T-helper 2 cell treated with Interferon-gamma antibody and Interleukin-4, amounts not matched to agents 100 ng/mL and 5 ng/mL, for 36 hours (primary cell): ENCODE data around the gene CCM2. TPM values are rescaled to one million over a fixed set of nuclear protein-coding genes. Genes with fewer than 3 reads are reported as not detected.
"Not testable (repeated sequence)": the region's sequence is repeated elsewhere in the genome, so short reads cannot be mapped to it uniquely, and the experiment has no call there.

Experiments
- intact Hi-C: fragments of 100-400 bp; cut with micrococcal nuclease; formaldehyde crosslinking; loops from one replicate; pipeline ENCODE4 v1.15.1; 2023
- total RNA-seq: library from RNA; stranded (reverse); gene quantifications from 2 replicates; pipeline ENCODE4 v1.2.3, GENCODE V29; 2022

Gene CCM2
- total RNA-seq, 1 donor from 2014 or later, result 127 TPM

DNA sequence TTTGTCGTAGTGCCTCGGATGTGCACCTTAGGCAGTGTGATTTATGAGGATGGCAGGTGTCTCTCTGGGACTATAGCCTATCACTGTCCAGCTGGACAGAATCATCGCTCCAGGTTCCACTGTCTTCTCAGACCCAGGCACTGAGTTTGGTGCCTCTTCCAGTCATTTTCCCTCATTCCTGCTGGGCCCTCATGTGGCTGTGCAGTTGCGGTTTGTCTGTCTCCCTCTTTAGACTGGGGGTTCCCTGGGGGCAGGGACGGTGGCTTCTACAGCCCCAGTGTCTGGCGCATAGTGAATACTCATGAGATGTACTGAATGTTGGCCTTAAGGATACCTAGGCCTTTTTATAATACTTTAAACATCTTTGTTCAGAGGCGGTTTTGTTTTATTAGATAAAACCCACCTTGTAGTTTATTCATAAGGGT, 28.9 kb downstream of the CCM2 start:
- intact Hi-C loops, result loop anchor here (1.0 to 5.0 kb wide), 2 partner anchors 28 to 108 kb away; no protein-coding TSS in a partner anchor

DNA sequence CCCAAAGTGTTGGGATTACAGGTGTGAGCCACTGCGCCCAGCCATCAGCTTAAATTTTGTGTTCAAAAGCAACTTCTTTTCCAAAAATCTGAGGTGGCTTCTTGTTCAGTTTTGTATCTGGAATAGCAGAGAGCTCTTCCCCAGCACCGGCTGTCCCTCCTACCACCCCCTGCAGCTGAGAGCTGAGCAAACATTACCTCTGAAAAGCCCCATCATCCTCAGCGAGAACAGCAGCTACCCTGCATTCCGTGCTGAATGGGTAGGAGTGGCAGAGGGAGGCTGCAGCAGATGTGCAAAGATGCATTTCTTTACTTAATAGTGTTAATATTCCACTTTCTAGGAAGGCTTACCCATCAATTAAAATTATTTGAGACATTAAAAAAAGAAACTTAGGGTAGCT, 31.8 kb downstream of the CCM2 start:
- intact Hi-C loops, result no loop called here

DNA sequence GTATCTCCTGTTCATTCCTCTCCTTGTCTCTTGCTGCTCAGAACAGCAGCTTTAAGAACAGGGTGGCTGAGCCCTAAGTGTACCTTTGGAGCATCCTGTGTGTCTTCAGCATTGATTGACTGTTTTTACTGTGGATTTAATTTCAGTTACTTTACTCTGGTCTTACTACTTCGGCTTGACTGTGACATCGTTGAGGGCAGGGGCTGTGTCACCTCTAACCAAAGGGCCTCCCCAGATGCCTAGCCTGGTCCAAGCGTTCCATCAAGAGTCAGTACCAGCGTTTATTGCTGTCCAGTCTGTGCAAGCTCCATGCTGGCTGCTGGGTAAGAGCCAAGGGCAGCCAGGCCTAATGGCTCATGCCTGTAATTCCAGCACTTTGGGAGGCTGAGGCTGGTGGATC, 32.4 kb downstream of the CCM2 start:
- intact Hi-C loops, result no loop called here

DNA sequence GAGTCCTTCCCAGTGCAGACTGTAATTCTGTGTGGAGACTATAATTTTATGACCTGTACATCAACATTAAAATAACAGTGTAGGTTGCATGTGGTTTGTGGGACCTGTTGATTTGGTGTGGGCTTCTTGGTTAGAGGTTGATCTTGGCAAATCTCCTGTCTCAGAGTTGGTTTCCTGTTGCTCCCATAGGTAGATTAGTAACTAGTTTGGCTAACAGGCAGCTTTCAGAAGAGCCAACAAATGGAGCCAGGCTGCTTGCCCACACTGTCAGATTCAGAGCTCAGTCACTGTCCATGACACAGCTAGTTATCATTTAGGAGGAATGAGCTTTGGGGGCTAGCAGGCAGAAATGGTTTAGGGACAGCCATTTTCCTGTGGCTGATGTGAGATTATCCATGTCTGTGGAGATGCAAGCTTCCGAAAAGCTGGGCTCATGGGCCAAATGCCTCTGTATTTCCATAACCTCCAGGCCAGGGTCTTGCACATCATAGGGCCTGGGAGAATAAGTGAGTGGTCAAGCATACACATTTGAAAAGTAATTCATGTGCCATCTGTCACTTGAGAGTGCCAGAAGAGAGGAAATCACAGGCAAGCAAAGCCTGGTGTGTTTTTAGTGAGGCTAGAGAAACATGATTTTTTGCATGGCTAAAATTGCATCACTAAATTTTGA, 33.4 kb downstream of the CCM2 start:
- intact Hi-C loops, result no loop called here

DNA sequence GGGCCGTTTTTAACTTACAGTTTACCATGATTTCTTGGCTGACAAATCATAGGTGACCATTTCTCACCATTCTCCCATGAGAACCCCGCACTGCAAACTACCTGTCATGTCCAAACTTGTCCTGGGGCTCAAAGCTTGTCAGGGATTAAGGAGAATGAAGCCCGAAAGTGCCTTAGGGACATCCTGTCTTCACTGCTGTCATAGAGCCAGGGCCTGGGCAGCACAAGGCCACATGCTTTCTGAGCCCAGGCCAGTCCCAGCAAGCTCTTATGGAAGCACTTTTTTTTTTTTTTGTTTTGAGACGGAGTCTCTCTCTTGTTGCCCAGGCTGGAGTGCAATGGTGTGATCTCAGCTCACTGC, 33.9 kb downstream of the CCM2 start:
- intact Hi-C loops, result no loop called here

DNA sequence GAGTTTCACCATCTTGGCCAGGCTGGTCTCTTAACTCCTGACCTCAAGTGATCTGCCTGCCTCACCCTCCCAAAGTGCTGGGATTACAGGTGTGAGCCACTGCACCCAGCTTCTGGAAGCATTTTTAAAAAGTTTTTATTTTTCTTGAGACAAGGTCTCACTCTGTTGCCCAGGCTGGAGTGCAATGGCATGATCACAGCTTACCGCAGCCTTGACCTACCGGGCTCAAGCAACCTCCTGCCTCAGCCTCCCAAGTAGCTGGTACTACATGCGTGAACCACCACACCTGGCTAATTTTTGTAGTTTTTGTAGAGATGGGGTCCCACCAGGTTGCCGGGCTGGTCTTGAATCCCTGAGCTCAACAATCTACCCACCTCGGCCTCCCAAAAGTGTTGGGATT, 34.7 kb downstream of the CCM2 start:
- intact Hi-C loops, result not testable (repeated sequence)

DNA sequence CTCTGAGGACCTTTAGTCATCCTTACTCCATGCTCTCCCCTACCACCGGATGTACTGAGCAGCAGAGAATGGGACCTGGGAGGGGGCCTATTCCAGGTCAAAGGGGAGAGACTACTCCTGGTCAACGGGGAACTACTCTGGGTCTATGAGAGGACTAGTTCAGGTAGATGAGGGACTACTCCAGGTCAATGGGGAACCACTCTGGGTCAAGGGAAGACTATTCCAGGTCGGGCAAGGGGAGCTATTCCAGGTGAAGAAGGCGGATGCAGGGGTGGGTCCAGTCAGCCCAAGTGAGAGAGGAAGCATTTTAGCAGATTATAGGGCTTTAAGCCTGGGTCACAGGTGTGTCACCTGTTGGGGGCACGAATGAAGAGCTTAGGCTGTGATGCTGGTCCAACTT, 35.4 kb downstream of the CCM2 start:
- intact Hi-C loops, result no loop called here

DNA sequence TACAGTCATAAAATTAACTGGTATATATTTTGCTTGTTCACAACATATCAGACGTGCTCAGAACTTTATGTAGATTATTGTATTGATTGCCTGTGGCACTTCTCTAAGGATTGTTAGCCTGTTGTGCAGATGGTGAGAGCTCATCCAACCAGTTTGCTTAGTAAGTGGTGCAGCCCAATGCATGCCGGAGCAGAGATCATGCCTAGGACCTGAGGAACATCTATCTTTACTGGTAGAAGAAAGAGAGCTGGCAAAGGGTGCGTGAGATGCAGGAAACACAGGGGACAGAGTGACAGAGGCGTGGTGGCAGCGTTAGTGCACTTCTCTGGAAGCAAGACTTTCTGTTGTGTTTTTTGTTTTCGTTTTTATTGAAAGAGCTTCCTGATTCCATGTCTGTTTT, 35.9 kb downstream of the CCM2 start:
- intact Hi-C loops, result no loop called here

DNA sequence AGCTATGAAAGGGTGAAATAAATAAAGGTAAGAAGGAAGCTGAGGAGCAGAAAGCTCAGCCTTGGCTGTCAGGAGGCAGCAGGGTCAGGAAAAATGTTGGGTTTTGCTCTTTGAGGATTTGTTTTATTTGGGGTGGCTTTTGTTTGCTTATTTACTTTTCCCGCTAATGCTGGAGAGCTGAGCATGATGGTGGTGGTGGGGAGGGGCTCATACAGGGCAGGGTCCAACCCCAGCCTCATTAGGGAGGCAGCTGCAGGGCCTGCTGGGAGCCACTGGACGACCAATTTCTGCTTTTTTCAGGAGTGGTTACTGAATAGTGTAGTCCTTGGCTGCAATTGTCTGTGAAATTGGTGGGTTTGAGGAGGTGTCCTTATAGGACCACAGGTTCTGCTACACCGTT, 36.3 kb downstream of the CCM2 start:
- intact Hi-C loops, result no loop called here

DNA sequence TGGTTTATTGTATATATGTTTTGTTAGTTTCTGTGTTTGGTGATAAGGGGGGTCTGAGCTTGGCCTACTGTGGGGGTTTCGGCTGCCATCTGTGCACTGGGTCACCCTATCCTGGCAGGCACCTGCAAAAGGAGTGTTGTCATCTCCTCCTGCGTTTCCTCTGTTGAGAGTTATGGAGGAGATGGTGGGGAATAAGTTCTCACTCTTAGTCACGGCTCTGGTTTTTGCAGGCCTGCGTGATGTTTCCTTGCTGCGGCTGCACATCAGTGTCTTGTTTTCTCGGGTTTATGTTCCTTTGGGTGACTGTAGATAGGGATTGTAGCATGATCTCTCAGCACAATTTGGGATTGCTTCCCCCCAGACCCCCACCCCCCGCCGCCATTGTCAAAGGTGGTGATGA, 36.8 kb downstream of the CCM2 start:
- intact Hi-C loops, result no loop called here

DNA sequence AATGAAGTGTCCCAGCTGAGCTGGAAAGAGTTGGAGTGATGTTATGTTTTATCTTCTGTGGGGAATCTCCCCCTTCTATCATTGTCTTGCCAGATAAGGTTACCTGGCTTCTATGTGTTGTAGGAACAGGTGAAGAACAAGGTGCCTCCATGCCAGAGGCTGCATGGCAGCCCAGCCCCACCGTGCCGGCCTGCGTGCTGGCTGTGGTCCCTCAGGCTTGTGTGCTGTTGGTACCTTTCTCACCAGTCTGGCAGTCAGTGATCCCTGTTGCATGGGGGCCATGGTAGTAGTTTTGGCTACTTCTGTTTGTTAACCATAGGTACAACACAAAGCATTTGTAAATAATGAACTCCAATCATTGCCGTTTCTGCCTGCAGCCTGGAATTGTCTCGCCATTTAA, 37.9 kb downstream of the CCM2 start:
- intact Hi-C loops, result no loop called here

DNA sequence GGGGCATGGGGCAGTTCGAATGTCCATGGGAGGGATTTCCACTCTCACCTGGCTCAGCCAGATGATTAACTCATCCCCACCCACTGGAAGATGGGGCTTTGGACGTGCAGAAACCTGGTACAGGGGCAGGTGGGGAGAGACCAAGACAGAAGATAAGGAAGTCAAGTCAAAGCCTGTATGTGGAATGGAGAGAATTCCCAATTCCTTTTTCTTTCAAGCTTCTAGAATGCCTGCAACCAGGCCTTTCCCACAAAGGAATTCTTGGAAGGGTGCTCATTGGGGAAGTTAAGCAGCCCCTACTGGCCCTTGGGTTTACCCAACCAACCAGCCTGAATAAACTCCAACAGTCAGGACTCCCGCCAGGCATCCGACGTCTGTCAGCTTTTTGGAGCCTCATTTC, 39.1 kb downstream of the CCM2 start:
- intact Hi-C loops, result no loop called here

DNA sequence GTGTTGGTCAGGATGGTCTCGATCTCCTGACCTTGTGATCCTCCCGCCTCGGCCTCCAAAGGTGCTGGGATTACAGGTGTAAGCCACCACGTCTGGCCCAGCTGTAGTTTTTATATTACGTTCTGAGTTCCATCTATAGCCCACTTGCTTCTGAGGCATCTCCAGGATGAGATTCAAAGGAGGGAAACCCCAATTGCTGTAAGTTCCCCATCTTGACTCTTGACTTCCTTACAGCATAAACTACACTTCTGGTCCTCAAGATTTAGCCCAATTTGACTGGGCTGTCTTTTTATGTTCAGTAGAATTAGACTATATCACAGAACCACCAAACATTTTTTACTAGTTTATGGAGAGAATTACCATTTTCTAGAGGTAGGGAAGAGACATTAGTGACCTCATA, 44.3 kb downstream of the CCM2 start:
- intact Hi-C loops, result no loop called here

DNA sequence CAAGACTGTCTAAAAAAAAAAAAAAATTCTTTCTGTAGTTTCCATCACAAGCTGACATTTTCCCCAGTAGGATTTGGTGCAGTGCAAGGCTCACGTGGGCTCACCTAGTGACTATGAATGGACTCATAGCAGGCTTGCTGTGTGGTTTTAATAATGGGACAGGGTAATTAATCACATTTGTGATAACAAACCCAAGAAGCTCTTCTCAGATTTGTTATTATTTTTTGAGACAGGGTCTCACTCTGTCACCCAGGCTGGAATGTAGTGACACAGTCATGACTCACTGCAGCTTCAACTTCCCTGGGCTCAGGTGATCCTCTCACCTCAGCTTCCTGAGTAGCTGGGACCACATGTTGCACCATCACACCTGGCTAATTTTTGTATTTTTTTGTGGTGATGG, 48.7 kb downstream of the CCM2 start:
- intact Hi-C loops, result no loop called here

DNA sequence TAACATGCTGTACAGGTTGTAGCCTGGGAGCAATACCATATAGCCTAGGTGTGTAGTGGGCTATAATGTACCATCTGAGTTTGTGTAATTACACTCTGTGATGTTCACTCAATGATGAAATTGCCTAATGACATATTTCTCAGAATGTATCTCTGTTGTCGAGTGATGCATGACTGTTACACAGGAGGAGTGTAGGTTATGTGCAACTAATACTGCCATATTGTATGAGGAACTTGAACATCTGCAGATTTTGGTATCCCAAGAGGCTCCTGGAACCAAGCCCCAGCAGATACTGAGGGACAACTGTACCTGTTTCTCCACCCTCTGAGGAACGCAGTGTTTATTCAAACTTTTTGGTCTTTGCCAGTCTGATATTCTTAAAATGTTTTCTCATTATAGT, 50.2 kb downstream of the CCM2 start:
- intact Hi-C loops, result no loop called here

DNA sequence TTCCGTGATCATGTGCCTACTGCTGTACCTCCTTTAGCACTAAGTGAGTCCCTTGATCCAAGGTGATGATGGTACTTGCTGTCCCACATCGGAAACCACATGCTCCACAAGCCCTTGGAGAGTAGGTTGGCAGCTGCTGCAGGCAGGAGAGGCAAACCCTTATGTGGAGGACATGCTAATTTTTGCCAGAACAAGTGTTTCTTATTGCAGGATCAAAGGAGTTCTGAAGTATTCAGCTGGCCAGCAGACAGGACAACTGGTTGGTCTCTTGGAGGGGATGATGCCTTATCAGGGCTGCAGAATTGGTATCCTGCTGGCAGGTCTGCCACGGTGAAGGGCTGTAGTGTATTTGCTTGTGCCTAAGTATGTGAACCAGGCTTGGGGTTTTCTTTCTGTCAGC, 52.0 kb downstream of the CCM2 start:
- intact Hi-C loops, result no loop called here

DNA sequence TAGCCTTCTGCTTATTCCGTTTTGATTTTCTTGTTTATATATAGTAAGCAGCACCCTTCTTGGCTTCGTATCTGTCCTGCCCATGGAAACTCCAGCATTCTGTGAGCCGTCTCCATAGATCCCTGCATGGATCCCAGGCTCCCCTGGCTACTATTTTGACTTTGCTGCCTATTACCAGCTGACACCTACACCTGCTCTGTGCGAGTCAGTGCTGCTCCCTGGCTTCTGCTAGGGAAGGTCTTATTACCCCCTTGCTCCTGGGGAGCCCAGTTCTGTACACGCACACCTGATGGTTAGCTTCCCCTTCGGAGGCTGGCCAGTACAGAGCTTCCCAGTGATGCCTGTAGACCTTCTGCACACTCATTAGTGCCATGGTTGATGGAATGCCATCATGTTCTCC, 53.4 kb downstream of the CCM2 start:
- intact Hi-C loops, result no loop called here

DNA sequence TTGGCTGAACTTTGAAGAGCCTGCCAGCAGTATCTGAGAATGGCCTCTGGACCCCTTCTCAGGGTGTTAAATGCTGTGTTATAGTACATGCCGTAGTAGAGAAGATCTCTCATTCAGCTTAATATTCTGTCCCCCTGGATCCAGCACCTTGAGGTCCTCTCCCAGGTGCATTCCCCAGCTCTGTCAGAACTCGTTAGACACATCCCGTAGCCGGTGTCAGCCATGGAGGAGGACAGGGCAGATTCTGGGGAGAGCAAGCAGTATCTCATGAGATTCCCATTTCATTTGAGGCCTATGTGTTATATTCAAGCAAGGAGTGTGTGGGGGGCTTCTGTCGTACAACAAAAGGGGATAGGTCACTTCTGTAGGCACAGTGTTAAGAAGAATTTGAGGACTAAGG, 53.9 kb downstream of the CCM2 start:
- intact Hi-C loops, result no loop called here

DNA sequence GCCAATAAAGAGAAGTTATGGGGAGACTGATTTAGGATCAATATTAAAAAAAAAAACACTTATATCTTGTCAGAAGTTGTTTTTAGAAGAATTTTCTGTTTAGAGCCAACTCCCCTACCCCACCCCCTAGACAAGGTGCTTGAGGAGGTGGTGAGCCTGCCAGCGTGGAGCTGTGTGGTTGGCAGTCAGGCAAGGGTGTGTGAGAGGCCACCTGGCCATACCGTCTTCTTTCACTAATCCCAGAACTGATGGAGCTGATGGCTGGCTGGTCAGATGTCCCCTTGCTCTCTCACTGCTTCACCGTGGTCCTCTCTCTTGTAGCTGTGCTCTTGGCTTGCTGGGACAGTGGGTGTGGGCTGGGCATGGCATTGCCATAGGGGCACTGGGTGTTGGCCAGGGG, 54.4 kb downstream of the CCM2 start:
- intact Hi-C loops, result no loop called here

DNA sequence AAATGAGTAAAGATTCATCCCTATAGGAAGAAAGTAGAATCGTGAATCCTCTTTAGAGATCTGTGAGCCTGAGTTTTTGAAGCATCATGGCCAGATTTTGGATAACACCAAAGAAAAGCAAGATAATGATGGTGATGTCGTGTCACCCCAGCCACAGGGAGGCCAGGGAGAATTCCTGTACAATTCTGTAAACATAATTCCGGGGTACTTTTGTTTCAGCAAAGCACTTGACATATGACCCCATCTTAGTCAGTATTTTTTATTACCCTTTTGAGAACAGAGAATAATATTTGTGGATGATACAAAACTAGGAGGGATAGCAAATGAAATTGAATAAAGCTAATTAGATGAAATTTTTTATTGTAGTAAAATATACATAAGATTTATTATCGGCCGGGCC, 55.0 kb downstream of the CCM2 start:
- intact Hi-C loops, result no loop called here

DNA sequence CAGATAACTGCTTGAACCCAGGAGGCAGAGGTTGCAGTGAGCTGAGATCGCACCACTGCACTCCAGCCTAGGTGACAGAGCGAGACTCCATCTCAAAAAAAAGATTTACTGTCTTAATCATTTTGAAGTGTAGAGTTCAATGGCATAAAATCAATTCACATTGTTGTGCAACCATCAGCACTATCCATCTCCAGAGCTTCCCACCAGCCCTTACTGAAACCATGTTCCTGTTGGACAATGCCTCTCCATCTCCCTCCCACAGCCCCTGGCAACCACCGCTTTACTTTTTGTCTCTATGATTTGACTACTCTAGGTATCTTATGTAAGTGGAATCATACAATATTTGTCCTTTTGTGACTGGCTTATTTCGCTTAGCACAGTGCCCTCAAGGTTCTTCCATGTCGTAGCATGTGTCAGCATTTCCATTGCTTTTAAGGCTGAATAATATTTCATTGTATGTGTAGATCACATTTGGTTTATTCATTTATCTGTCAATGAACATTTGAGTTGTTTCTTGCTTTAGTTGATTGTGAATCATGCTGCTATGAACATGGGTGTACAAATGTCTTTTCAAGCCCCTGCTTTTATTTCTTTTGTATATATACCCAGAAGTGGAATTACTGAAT, 55.7 kb downstream of the CCM2 start:
- intact Hi-C loops, result no loop called here

DNA sequence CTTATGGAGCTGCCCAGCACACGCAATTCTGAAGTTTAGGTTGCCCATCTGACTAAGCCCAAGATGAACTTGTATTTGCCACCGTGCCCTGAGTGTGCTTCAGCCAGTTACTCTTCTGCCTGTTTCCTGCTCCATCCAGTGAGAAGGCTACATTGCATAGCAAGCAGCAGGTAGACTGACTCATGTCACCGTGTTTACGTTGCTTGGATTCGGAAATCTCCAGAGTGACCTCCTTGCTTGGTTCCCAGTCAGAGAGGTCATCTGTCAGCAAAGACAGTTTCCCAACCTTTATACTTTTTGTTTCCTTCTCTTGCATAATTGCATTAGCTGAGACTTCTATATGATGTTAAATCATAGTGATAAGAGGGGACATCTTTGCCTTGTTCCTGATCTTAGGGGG, 57.9 kb downstream of the CCM2 start:
- intact Hi-C loops, result no loop called here

DNA sequence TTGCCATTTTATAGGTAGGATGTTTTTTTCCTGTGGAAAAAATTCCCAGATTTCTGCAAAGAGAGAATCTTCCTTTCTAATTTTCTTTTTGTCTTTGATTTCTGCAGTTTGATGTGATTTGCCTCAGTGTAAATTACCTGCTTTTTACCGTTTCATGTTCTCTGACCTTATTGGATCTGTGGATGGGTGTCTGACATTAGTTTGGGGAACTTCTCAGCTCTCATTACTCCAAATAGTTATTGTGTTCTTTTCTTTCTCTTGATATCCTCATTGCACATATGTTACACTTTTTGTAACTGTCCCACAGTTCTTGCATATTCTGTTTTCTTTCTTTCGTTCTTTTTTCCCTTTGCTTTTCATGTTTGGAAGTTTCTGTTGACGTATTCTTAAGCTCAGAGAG, 60.3 kb downstream of the CCM2 start:
- intact Hi-C loops, result no loop called here

DNA sequence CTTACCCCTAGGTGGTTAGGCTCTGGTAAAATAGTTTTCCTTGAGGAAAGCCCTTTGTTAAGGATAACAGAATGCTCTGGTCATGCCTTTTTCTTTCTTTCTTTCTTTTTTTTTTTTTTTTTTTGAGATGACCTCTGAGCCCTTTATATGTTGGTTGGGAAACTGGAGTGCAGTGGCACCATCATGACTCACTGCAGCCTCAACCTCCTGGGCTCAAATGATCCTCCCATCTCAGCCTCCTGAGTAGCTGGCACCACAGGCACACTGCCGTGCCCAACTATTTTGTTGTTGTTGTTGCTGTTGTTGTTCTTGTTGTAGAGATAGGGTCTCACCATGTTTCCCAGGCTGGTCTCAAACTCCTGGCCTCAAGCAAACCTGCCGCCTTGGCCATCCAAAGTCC, 61.4 kb downstream of the CCM2 start:
- intact Hi-C loops, result no loop called here
